Liver (tissue), 9 donors: ENCODE results near the gene MRPS30. TPM values are rescaled to one million over a fixed set of nuclear protein-coding genes. Genes with fewer than 3 reads are reported as not detected.

Source experiments
- DNase-seq: peaks from one replicate; pipeline ENCODE4 v3.0.0-alpha.2; 2017; ENCODE audit warnings: low spot score
- H3K27ac ChIP-seq, 2 donors: one replicate each; pipeline ENCODE4 v1.7.0; 2013; ENCODE audit warnings: inconsistent platforms in 2 of 2, low read length in 2 of 2, control low read depth in 1 of 2, low read depth in 1 of 2, mild to moderate bottlenecking in 1 of 2
- H3K27me3 ChIP-seq, 4 donors: one replicate each; pipeline versions ENCODE4 v1.6.1 to v1.7.0; 2013; ENCODE audit warnings: low read length in 3 of 4, inconsistent platforms in 1 of 4, mild to moderate bottlenecking in 1 of 4, moderate library complexity in 1 of 4; ENCODE audit not compliant: control insufficient read depth in 4 of 4, insufficient read depth in 4 of 4
- H3K36me3 ChIP-seq, 4 donors: one replicate each; pipeline versions ENCODE4 v1.6.1 to v1.7.0; 2013; ENCODE audit warnings: low read length in 3 of 4, mild to moderate bottlenecking in 3 of 4, low read depth in 1 of 4, moderate library complexity in 1 of 4; ENCODE audit not compliant: control insufficient read depth in 4 of 4, insufficient read depth in 3 of 4
- H3K4me1 ChIP-seq, 4 donors: one replicate each; pipeline versions ENCODE4 v1.6.1 to v1.7.0; 2013; ENCODE audit warnings: low read length in 3 of 4, mild to moderate bottlenecking in 3 of 4, moderate library complexity in 1 of 4; ENCODE audit not compliant: control insufficient read depth in 4 of 4, insufficient read depth in 4 of 4
- H3K4me3 ChIP-seq, 3 donors: one replicate each; pipeline versions ENCODE4 v1.6.1 to v1.7.0; 2013; ENCODE audit warnings: low read length in 3 of 3, control low read depth in 1 of 3, low read depth in 1 of 3, mild to moderate bottlenecking in 1 of 3
- H3K9ac ChIP-seq, 2 donors: one replicate each; pipeline ENCODE4 v1.7.0; 2013; ENCODE audit warnings: low read length in 2 of 2, mild to moderate bottlenecking in 2 of 2, moderate library complexity in 2 of 2, control low read depth in 1 of 2, low read depth in 1 of 2
- H3K9me3 ChIP-seq, 4 donors: one replicate each; pipeline versions ENCODE4 v1.6.1 to v1.7.0; 2013; ENCODE audit warnings: low read length in 3 of 4; ENCODE audit not compliant: control insufficient read depth in 4 of 4
- ATF3 ChIP-seq: IDR thresholded peaks from 2 replicates; pipeline ENCODE4 v1.6.1; 2016; ENCODE audit warnings: antibody characterized with exemption
- CTCF ChIP-seq: fragments of 150-350 bp; IDR thresholded peaks from 2 replicates; pipeline ENCODE4 v1.5.1; 2017; ENCODE audit warnings: improper control_type of control experiment, low read depth, low read length; ENCODE audit not compliant: missing input control
- EGR1 ChIP-seq, 2 donors: IDR thresholded peaks; 2 replicates each; pipeline ENCODE4 v1.6.1; 2016 to 2018; ENCODE audit warnings: antibody characterized with exemption in 2 of 2, low read depth in 2 of 2
- FOXA1 ChIP-seq: IDR thresholded peaks from 2 replicates; pipeline ENCODE4 v1.6.1; 2016; ENCODE audit warnings: antibody characterized with exemption
- FOXA2 ChIP-seq: IDR thresholded peaks from 2 replicates; pipeline ENCODE4 v1.6.1; 2016; ENCODE audit warnings: antibody characterized with exemption
- GABPA ChIP-seq, 2 donors: IDR thresholded peaks in 1 of 2; conservative IDR thresholded peaks in 1 of 2; 2 replicates each; pipeline ENCODE4 v1.6.1; 2016; ENCODE audit warnings: antibody characterized with exemption in 2 of 2, mild to moderate bottlenecking in 1 of 2, moderate library complexity in 1 of 2
- HNF4A ChIP-seq, 2 donors: conservative IDR thresholded peaks; 2 replicates each; pipeline ENCODE4 v1.6.1; 2016; ENCODE audit warnings: antibody characterized with exemption in 2 of 2, mild to moderate bottlenecking in 2 of 2
- HNF4G ChIP-seq: IDR thresholded peaks from 2 replicates; pipeline ENCODE4 v1.6.1; 2016; ENCODE audit warnings: antibody characterized with exemption
- JUND ChIP-seq, 2 donors: IDR thresholded peaks; 2 replicates each; pipeline ENCODE4 v1.6.1; 2016; ENCODE audit warnings: antibody characterized with exemption in 2 of 2
- MAX ChIP-seq: IDR thresholded peaks from 2 replicates; pipeline ENCODE4 v1.6.1; 2016; ENCODE audit warnings: antibody characterized with exemption
- NR2F2 ChIP-seq: IDR thresholded peaks from 2 replicates; pipeline ENCODE4 v1.6.1; 2016; ENCODE audit warnings: antibody characterized with exemption
- RAD21 ChIP-seq, 2 donors: IDR thresholded peaks; 2 replicates each; pipeline ENCODE4 v1.6.1; 2016; ENCODE audit warnings: antibody characterized with exemption in 2 of 2, mild to moderate bottlenecking in 2 of 2
- REST ChIP-seq: IDR thresholded peaks from 2 replicates; pipeline ENCODE4 v1.6.1; 2016; ENCODE audit warnings: antibody characterized with exemption, mild to moderate bottlenecking
- RXRA ChIP-seq, 2 donors: IDR thresholded peaks; 2 replicates each; pipeline ENCODE4 v1.6.1; 2017 to 2018; ENCODE audit warnings: antibody characterized with exemption in 2 of 2, mild to moderate bottlenecking in 1 of 2
- SP1 ChIP-seq: IDR thresholded peaks from 2 replicates; pipeline ENCODE4 v1.6.1; 2018; ENCODE audit warnings: antibody characterized with exemption, mild to moderate bottlenecking
- TAF1 ChIP-seq: conservative IDR thresholded peaks from 2 replicates; pipeline ENCODE4 v1.6.1; 2016; ENCODE audit warnings: antibody characterized with exemption, mild to moderate bottlenecking
- YY1 ChIP-seq: IDR thresholded peaks from 2 replicates; pipeline ENCODE4 v1.6.1; 2016; ENCODE audit warnings: antibody characterized with exemption, mild to moderate bottlenecking
- ZBTB33 ChIP-seq: IDR thresholded peaks from 2 replicates; pipeline ENCODE4 v1.6.1; 2016; ENCODE audit warnings: antibody characterized with exemption
- WGBS: extraction: QIAGEN DNeasy Blood & Tissue Kit; methylation state at CpG from one replicate; pipeline ENCODE4 v1.1.7; 2013; 5-methylcytosine and 5-hydroxymethylcytosine counted together
- polyA plus RNA-seq, 2 donors: library from polyadenylated mRNA; stranded (reverse) in 1 of 2; unstranded in 1 of 2; fragments of 200-250 nt in 1 of 2; fragments of >200 nt in 1 of 2; fragmentation: Nextera tagmentation in 1 of 2; extraction: Ambion mirVana in 1 of 2; gene quantifications; one replicate each; pipeline versions ENCODE4 v1.2.1 to v1.2.3, GENCODE V29; 2013 to 2015
- total RNA-seq, 2 donors: library from RNA; depleted of rRNA; stranded (reverse); fragments of >200 nt; gene quantifications; one replicate each; pipeline ENCODE4 v1.2.3, GENCODE V29; 2014
- donor health status: healthy.
- donor health status: healthy.
- donor health status: healthy.
- donor health status: healthy.
- donor health status: healthy.

Gene MRPS30
- total and polyA plus RNA-seq, 4 donors, result 20.7 to 44.7 (median 34.3) TPM

- no peak overlapping the region for H3K9ac ChIP-seq
- no peak for DNase-seq
- 98% methylated on average over 3 of the region's 3 CpGs for WGBS
- H3K36me3 ChIP-seq, result no peaks in the 10 kb centered on the region
- no peak for TF ChIP-seq SP1
- no peak for TF ChIP-seq HNF4A (conservative IDR thresholded peaks at IDR 0.05)
- TF ChIP-seq RXRA (IDR thresholded peaks at IDR 0.05), result no peak
- no peak for TF ChIP-seq EGR1 (IDR thresholded peaks at IDR 0.05; ENCODE audit: low read depth in 2 of 2)
- TF ChIP-seq TAF1, result no peak
- TF ChIP-seq JUND (IDR thresholded peaks at IDR 0.05), result no peak
- TF ChIP-seq FOXA2, result no peak
- no peak for TF ChIP-seq MAX
- no peak for TF ChIP-seq ATF3
- no peak for TF ChIP-seq ZBTB33
- TF ChIP-seq RAD21 (IDR thresholded peaks at IDR 0.05), result no peak
- TF ChIP-seq HNF4G, result no peak
- TF ChIP-seq YY1, result no peak
- no peak for TF ChIP-seq GABPA (IDR thresholded peaks at IDR 0.05 in 1 of 2, conservative IDR thresholded peaks at IDR 0.05 in 1 of 2)
- TF ChIP-seq FOXA1, result no peak
- no peak for TF ChIP-seq NR2F2
- no peak for TF ChIP-seq REST
- no peaks in the 10 kb centered on the region for H3K27me3 ChIP-seq
- H3K9me3 ChIP-seq, result peaks cover 0 to 6% (median 0%) of the 10 kb centered on the region in 4 donors
- H3K4me3 ChIP-seq, result no peak overlapping the region
- no peak overlapping the region for H3K27ac ChIP-seq
- no peaks in the 10 kb centered on the region for H3K4me1 ChIP-seq
Observed at GRCh38 chr5:44835693-44836092, 26.9 kb downstream of the MRPS30 start.

- Histone ChIP-seq H3K9ac (no peak overlapping the region), H3K9me3 (peaks cover 0 to 6% (median 0%) of the 10 kb centered on the region in 4 donors), H3K4me3 (no peak overlapping the region), H3K27ac (no peak overlapping the region), H3K27me3 (no peaks in the 10 kb centered on the region), H3K4me1 (no peaks in the 10 kb centered on the region), H3K36me3 (no peaks in the 10 kb centered on the region)
- TF ChIP-seq FOXA2 (no peak), HNF4A (conservative IDR thresholded peaks at IDR 0.05) (no peak), TAF1 (no peak), ATF3 (no peak), YY1 (no peak), ZBTB33 (no peak), CTCF (no peak), JUND (IDR thresholded peaks at IDR 0.05) (no peak), EGR1 (IDR thresholded peaks at IDR 0.05; ENCODE audit: low read depth in 2 of 2) (no peak), HNF4G (no peak)
- no peak for DNase-seq
- 91% methylated on average over 1 of the region's 1 CpG for WGBS
Observed at GRCh38 chr5:44839018-44839681, 30.4 kb downstream of the MRPS30 start.
